GM18526 (cell line): Measurements from ENCODE around the gene IFITM5.
A peak's percentile ranks its signal among the peaks of the same experiment; 100 is the strongest.

Experiments used
- POLR2A ChIP-seq: IDR thresholded peaks from 3 replicates; pipeline ENCODE4 v1.6.1; 2011; ENCODE audit not compliant: insufficient read length; ENCODE audit errors: extremely low read depth

Gene IFITM5

DNA sequence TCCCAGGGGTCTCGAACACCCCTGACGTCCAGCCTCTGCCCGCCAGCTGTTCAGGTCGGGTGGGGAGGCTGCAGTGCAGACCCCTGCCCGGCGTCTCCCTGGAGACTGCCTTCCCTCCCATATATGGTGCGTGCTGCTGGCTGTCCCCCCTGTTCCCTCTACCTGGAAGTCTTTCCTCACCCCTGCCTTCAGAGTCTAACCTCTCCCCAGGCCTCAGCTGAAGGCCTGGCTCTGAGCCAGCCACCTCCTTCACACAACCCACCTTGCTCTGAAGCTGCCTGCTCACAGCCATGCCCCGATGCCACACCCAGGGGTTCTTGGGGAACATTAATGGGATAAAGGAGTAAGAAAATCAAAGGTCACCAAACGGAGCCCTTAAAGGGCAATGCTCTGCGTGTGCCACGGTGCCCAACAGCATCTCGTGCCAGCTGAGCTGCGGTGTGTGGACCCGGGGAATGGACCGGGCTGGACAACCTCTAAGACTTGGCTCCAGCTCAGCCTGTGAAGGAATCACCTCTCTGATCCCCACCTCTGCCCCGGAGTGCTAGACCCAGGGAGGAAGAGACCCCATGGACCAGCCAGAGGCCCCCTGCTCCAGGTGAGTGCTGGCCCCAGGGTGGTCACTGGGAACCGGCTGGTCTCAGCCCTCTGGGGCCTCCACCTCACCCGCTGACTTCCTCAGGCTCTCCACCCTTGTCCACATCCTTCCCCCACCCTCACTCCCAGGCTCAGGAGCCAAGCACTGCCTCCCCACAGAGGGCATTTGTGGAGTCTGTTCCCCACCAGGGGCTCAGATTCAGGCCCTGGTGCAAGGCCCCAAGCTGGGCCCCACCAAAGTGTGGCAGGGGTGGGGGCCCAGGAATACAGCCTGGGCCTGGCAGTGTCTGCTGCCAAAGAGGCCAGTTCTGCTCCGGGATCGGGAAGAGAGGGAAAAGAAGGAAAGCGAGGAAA, 21.1 kb downstream of the IFITM5 start, which contains the start of gene NLRP6:
Gene NLRP6, plus strand, starts transcription at position 407 of the 951 bp plus-strand sequence. Its CDS starts 163 bp downstream, at position 570.
- TF ChIP-seq POLR2A, result no peak

DNA sequence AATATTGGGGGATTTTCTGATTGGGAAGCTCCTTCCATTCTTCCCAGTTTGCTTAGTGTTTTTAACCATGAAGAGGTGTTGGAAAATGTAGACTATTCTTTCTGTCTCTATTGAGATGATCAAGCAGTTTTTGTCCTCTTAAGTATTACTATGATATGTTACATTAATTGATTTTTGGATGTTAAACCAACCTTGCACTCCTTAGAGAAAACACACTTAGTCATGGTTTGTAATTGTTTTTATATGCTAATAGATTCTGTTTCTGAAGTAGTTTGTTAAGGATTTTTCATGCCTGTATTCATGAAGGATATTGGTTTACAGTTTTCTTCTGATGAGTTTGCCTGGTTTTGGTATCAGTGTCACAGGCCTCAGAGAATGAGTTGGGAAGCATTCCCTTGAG, 23.1 kb downstream of the IFITM5 start:
- no peak for TF ChIP-seq POLR2A

DNA sequence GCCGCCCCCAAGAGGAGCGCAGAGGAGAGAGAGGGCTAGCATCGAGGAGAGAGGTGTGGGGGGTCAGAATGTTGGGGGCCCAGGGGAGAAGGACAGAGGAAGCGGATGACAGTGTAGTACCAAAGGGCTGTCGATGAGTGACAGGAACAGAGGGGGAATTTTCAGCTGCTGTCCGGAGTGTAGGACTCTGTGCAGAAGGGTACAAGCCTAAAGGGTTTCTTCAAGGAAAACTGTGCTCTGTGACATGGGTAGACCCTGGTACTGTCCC, 26.5 kb downstream of the IFITM5 start:
- no peak for TF ChIP-seq POLR2A

DNA sequence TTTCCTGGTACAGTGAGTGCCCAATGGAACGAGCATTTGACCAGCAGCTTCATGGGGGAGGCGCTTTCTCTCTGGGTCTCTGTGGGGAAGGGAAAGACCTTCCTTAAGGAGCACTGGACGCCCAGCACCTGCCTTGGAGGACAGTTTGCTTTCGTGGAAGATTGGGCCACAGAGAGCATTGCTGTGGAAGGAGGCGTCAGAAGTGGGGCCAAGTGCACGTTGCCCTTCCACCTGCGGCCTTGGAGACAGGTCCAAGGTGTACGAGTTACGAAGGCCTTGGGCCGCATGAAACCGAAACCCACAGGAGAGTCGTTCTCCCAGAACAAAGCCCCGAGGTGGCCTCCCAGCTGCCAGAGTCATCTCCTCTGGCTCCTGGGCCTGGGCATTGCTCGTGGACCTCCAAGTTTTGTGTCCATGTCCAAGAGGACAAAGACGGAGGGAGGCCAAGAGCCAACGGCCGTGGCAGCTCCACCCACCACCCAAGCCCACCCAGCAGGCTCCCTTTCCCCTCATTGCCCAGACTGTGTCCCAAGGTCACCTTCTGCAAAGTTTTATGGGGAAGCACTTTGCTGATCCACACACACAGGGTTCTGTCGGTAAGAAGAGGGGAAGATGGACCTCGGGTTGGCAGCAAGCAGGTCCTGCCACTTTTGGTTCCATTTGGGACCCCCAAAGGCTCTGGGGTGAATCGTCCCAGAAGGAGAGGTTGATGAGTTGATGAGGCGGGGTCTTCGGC, 27.0 kb downstream of the IFITM5 start:
- no peak for TF ChIP-seq POLR2A

DNA sequence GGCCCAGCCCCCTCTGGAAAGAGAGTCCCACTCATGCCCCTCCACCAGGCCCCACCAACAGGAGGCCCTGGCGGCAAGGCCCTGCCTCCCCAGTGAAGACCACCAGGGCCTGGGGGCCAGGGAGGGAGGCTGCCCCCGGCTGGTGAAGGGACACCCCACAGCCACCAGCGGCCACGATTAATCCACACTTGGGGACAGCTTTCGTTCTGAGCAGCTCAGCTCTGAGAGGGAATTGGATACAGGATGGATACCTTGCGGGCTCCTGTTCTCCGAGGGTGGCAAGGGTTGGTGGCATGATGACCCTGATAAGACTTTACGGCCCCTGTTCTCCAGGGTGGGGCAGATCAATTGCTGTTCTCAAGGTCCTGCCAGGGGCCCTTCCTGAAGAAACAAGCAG, 28.0 kb downstream of the IFITM5 start:
- no peak for TF ChIP-seq POLR2A

DNA sequence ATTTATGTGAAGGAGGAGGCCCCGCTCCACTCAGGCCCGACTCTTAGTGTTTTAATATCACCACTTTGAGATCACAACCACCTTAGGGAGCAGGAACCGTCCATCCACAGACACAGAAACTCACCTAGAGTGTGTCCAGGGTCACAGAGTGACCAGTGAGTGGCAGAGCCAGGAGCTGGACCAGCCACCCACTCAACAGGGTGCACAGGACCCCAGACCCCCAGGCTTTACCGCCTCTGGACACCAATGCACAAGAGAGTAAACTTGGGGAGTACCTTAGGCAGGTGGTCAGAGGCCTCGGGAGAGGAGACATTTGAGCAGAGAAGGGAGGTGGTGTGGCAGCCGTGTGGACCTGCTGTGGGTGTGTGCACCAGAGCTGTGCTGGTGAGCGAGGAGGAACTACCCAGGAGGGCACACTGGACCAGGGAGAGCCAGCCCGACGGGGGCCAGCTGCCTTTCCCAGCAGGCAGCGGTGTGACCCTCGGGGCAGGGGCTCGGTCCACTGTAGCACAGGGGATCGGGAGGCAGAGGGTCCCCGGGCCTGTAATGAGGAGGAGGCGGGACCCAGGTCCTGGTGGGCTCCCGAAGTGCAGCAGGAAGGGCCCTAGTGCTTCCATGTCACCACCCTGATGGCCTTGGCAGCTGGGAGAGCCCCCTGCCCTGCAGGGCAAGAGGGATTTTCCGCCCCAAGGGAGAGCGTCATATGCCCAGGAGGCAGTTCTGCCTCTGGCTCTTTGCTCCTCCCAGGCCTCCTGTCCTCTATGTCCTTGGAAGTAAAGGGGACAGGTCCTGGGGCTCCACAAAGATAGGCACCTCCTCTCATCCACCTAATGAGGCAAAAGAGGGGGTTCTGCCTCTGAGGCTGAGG, 28.6 kb downstream of the IFITM5 start:
- TF ChIP-seq POLR2A, result no peak

DNA sequence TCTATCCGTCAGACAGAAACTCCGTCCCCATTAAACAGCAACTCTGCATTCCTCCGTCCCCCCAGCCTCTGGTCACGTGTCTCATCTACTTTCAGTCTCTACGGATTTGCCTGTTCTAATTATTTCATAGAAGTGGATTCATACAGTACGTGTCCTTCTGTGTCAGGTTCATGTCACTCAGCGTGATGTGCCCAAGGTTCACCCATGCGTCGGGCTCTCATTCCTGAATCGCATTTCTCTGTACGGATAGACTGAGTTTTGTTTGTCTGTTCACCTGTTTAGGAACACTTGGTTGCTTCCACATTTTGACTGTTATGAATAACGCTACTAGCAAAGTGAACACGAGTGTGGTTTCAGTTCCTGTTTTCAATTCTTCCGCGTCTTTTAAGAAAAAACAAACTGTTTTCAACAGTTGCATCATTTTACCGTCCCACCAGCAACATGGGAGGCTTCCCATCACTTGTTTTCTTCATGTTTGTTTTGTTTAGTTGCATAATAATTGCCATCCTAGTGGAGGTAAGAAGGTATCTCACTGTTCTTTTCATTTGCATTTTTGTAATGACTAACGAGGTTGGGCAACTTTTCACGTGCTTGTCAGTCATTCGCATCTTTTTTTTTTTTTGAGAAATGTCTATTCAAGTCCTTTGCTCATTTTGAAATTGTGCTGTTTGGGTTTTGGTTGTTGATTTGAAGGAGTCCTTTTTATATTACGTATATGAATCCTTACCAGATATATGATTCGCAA, 30.0 kb downstream of the IFITM5 start:
- no peak for TF ChIP-seq POLR2A

DNA sequence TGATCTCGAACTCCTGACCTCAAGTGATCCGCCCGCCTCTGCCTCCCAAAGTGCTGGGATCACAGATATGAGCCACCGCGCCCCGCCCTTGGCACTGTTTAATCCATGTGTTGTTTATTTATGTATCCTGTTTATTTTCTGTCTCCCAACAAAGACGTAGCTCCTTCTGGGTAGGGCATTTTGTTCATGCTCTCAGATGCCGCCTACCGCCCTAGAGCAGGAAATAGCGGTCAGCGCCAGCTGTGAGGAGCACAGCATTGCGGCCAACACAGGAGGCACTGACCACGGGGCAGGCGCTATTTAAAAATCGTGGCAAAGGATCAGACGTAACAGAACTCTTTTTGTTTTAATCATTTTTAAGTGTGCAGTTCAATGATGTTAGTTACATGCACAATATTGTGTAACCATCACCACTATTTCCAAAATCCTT, 30.6 kb downstream of the IFITM5 start:
- peak; percentile 13 for TF ChIP-seq POLR2A

DNA sequence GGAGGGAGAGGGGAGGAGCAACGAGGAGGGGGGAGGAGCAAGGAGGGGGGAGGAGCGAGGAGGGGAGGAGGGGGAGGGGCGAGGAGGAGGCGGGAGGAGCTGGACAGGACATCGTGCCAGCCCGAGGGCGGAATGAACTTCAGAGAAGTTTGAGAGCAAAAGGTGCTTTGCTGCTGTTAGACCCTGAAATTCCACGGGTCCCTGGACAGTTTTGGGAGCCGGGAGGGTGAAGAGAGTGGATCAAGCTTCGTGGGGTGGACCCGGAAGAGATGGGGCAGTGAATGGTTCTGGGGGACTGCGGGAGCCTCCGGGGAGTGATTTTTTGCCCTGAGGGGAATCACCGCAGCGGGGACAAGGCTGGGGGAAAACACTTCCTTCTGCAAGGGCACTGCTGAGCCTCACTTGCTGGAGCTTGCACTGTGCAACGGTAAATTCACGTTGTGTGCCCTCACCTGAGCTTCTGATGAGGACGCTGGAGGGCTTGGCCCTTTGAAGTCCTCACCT, 31.8 kb downstream of the IFITM5 start:
- peak; percentile 44 for TF ChIP-seq POLR2A

DNA sequence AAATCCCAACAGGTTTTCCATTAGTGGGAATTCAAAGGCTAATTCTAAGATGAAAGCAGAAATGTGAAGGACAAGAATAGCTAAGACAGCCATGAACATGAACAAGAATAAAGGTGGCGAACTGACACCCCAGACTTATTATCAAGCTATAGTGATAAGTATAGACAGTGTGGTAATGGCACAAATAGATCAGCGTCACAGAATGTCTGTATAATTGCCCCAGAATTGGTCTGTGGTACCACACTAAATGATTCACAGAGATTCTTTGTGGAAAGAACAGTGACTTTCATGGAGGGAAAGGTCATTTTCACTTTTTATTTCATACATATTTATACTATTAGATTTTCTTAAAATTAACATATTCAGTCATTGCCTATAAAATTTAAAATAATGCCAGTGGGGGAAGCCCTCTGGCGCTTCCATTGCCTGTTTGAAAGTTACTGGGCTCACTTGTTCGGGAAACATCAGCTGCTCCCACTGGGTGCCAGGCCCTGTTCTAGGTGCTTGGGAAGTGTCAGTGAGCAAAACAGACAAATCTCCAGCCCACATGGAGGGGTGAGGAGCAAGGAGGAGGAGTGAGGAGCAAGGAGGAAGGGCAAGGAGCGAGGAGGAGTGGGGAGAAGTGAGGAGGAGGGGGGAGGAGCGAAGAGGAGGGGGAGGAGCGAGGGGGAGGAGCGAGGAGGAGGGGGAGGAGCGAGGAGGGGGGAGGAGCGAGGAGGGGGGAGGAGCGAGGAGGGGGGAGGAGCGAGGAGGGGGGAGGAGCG, 32.5 kb downstream of the IFITM5 start:
- TF ChIP-seq POLR2A, result no peak

DNA sequence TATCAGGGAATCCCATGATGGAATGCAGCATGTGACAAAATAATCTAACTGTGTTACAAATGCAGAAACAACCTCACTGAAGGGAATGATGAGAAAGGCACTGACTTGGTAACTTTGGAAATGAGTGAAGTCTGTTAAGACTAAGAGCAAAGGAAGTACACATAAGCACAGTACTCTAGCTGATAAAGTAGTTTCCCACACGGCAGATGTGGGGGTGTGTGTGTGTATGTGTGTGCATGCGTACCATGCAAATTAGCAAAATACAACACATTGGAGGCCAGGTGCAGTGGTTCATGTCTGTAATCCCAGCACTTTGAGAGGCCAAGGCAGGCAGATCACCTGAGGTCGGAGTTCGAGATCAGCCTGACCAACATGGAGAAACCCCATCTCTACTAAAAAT, 37.7 kb downstream of the IFITM5 start:
- TF ChIP-seq POLR2A, result no peak

DNA sequence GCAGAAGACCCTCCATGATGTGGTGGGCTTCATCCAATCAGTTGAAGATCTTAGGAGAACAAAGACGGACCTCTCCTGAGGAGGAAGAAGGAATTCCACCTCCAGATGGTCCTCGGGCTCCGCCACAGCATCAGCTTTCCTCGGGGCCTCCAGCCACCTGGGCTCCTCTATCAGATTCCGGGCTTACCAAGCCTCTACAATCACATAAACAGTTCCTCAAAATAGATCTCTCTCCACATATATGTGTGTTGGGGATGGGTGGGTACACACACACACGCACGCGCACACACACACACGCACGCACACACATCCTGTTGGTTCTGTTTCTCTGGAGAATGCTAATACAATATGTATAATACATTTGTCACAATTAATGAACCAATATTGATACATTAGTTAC, 39.9 kb downstream of the IFITM5 start:
- TF ChIP-seq POLR2A, result no peak

DNA sequence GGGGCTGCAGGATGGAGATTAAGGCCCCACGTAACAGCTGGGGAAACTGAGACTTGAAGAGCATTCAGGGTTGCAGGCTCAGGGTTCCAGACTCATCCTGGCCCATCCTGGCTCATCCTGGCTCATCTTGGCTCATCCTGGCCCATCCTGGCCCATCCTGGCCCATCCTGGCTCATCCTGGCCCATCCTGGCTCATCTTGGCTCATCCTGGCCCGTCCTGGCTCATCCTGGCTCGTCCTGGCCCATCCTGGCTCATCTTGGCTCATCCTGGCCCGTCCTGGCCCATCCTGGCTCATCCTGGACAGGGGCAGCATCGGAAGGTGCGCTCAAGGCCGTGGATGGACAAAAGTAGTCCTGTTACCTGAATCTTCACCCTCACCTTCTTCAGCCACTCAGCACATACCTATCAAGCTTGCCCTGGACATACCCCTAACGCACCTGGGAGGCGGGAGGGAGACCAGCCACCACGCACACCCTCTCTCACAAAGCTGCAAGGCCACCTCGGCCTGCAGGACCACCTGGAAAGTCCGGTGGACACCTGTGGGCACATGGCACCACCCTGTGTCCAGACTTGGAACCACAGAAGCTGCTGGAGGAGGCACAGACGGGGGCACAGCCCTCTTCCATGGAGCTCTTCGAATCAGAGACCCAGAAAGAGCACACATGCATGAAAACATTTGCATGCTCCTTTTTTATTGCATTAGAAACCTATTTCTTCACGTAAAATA, 41.4 kb downstream of the IFITM5 start:
- no peak for TF ChIP-seq POLR2A

DNA sequence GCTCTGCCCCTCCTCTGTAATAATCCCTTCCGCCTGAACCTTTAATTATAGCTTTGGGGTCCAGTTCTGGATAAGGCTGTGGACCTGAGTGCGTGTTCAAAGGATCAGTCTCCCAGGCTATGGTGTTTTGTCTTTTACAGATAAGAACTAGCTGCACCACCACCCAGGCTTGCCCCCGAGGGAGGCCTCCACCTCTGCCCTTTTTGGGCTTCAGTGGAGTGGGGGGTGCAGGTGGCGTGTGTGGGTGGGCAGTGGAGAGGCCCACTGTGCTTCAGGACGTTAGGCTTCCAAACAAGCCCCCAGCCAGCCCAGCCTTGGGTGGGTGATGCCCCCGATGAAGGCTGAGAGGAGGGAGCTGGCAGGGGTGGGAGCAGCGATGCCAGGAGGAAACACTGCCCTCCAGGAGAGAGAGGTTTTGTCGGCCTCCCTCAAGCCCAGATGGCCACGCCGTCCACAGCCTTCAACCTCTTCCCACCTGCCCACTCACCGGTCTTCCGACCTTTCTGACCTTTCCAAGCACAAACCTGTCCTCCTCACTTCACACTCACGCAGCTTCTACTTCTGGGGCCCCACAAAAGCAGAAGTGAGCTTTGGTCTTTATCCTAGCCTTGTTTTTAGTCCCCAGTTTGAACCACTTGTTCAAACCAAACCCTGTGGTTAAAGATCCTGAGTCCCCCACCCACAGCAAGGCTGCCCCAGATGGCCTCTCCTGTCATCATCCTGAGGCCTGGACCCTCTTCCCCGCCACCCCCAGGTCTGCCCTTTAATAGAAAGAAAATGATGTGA, 42.2 kb downstream of the IFITM5 start:
- TF ChIP-seq POLR2A, result no peak
